ENCODE data around the gene EPG5.

Gene EPG5

GRCh38 chr18:45877403-45877802 is 89.7 kb downstream of the EPG5 start:
- no peak overlapping the region for H3K4me3 ChIP-seq (ENCODE audit: low read length)
- no peak for TF ChIP-seq ZNF274 (IDR thresholded peaks at IDR 0.05; ENCODE audit: low read depth, low read length)

GRCh38 chr18:45876161-45876560 is 91.0 kb downstream of the EPG5 start:
- no peak for TF ChIP-seq ZNF274 (IDR thresholded peaks at IDR 0.05; ENCODE audit: low read depth, low read length)
- no peak overlapping the region for H3K4me3 ChIP-seq (ENCODE audit: low read length)

GRCh38 chr18:45874491-45875184 is 92.5 kb downstream of the EPG5 start:
- TF ChIP-seq ZNF274 (IDR thresholded peaks at IDR 0.05; ENCODE audit: low read depth, low read length): no peak
- H3K4me3 ChIP-seq (ENCODE audit: low read length): no peak overlapping the region

GRCh38 chr18:45871431-45872084 is 95.6 kb downstream of the EPG5 start:
- TF ChIP-seq ZNF274 (IDR thresholded peaks at IDR 0.05; ENCODE audit: low read depth, low read length): no peak
- no peak overlapping the region for H3K4me3 ChIP-seq (ENCODE audit: low read length)

- H3K4me3 ChIP-seq (ENCODE audit: low read length): no peak overlapping the region
- no peak for TF ChIP-seq ZNF274 (IDR thresholded peaks at IDR 0.05; ENCODE audit: low read depth, low read length)
Measured at GRCh38 chr18:45870419-45870818, 96.7 kb downstream of the EPG5 start.

- no peak overlapping the region for H3K4me3 ChIP-seq (ENCODE audit: low read length)
- no peak for TF ChIP-seq ZNF274 (IDR thresholded peaks at IDR 0.05; ENCODE audit: low read depth, low read length)
Measured at GRCh38 chr18:45865466-45865865, 101.7 kb downstream of the EPG5 start.

DNA sequence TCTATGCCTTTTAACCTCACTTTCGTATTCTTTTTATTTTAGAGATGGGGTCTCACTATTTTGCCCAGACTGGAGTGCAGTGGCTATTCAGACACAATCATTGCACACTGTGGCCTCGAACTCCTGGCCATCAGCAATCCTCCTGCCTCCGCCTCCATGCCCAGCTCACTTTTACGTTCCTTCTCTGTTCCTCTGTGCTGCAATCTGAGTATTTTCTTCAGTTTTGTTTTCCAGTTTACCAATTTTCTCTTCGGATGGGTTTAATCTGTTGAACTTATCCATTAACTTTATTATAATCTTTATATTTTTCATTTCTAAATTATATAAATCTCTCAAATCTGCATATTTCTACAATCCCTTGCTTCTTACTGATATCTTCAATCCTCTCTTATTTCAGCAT is 103.0 kb downstream of the EPG5 start:
- no peak for TF ChIP-seq ZNF274 (IDR thresholded peaks at IDR 0.05; ENCODE audit: low read depth, low read length)

GRCh38 chr18:45863469-45863868 is 103.7 kb downstream of the EPG5 start:
- no peak overlapping the region for H3K4me3 ChIP-seq (ENCODE audit: low read length)
- no peak for TF ChIP-seq ZNF274 (IDR thresholded peaks at IDR 0.05; ENCODE audit: low read depth, low read length)

More for the DNA sequence above, 103.0 kb downstream of the EPG5 start:
- H3K4me3 ChIP-seq (ENCODE audit: low read length): no peak overlapping the region

DNA sequence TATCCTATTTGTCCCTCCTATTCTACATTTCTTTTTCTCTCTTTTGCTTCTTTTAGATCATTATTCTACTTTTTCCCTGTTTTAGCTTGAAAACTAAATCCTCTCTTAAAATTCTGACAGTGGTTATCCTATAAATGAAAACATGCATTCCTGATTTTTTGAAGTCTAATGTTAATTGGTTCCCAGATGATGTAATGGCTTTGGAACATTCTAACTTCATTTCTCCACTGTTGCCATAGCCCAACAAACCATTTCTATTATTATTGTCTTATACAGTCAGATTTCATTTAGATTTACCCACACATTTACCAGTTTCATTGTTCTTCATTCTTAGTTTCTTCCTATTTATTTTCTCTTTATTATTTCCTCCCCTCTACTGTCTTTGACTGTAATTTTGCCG is 105.2 kb downstream of the EPG5 start:
- no peak for TF ChIP-seq ZNF274 (IDR thresholded peaks at IDR 0.05; ENCODE audit: low read depth, low read length)
- H3K4me3 ChIP-seq (ENCODE audit: low read length): no peak overlapping the region

DNA sequence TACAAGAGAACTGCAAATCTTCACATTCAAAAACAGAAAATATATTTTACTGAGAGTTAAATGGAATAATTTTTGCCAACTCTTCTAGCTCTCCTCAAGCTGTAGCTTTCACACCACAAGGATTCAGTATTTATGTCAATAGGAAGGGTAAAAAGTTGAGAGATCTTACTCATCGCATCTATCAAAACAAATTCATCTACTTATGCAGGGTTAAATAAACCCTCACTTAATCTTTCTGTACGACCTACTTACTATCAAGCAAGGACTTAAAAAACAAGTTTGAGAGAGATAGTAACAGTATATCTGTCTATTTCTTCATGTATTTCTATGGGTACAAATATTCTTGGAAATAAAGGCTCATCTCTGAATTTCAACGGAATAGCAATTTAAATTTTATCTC is 106.2 kb downstream of the EPG5 start:
- no peak for TF ChIP-seq ZNF274 (IDR thresholded peaks at IDR 0.05; ENCODE audit: low read depth, low read length)
- H3K4me3 ChIP-seq (ENCODE audit: low read length): no peak overlapping the region

- no peak overlapping the region for H3K4me3 ChIP-seq (ENCODE audit: low read length)
- TF ChIP-seq ZNF274 (IDR thresholded peaks at IDR 0.05; ENCODE audit: low read depth, low read length): no peak
Measured at GRCh38 chr18:45860492-45860891, 106.6 kb downstream of the EPG5 start.

- no peak overlapping the region for H3K4me3 ChIP-seq (ENCODE audit: low read length)
- TF ChIP-seq ZNF274 (IDR thresholded peaks at IDR 0.05; ENCODE audit: low read depth, low read length): no peak
Measured at GRCh38 chr18:45859334-45859733, 107.8 kb downstream of the EPG5 start.

DNA sequence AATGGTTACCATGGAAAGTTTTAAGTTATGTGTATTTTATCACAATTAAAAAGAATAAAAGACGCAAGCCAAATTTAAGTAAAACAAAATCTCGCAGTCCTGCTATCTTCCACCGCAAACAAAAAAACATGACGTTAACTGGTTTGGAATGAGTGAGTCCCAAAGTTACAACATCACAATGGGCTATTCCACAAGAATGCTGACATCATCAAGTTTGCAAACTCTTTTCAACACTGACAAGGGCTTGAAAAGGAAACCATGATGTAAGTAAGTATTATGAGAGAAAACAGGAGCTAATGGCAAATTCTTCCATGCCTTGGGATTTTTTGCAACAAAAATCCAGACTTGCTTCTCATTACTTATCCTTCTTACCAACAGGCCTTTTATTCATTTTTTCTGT is 110.6 kb downstream of the EPG5 start:
- TF ChIP-seq ZNF274 (IDR thresholded peaks at IDR 0.05; ENCODE audit: low read depth, low read length): no peak
- H3K4me3 ChIP-seq (ENCODE audit: low read length): no peak overlapping the region

DNA sequence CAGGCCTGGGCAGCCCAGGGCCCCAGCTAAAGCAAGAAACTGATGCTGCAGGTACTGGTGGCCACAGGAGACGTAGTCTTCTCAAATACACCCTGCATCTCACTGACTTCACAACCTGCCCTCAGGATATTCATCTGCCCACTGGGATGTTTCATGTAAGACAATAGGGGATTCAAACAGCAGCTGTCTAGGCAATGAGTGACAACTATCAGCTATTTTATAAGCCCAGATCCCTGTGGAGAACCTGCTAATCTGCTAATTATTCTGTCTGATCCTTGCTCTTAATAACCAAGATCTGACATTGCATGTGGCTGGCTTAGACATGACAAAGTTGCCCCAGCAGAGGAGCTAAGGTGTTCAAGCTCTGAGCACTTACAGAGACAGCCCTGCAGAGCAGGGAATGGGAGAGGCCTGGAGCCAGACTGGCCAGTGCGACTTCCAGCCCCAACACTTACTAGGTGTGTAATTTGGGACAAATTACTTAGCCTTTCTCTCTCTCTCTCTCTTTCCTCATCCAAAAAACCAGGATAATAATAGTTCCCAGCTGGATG is 113.0 kb downstream of the EPG5 start:
- TF ChIP-seq ZNF274 (IDR thresholded peaks at IDR 0.05; ENCODE audit: low read depth, low read length): no peak
- H3K4me3 ChIP-seq (ENCODE audit: low read length): no peak overlapping the region

- TF ChIP-seq ZNF274 (IDR thresholded peaks at IDR 0.05; ENCODE audit: low read depth, low read length): no peak
- H3K4me3 ChIP-seq (ENCODE audit: low read length): no peak overlapping the region
Measured at GRCh38 chr18:45852631-45853030, 114.5 kb downstream of the EPG5 start.
